IPS-18a (cell line): ENCODE measurements around the gene HS6ST3.

Experiments
- H3K27ac ChIP-seq: one replicate; pipeline ENCODE4 v1.5.1; 2013; ENCODE audit warnings: low read length
- H3K27me3 ChIP-seq: one replicate; pipeline ENCODE4 v1.6.1; 2013; ENCODE audit warnings: mild to moderate bottlenecking, low read length; ENCODE audit not compliant: control insufficient read depth, insufficient read depth
- H3K36me3 ChIP-seq: one replicate; pipeline ENCODE4 v1.6.1; 2013; ENCODE audit warnings: low read depth, low read length; ENCODE audit not compliant: control insufficient read depth
- H3K4me1 ChIP-seq: one replicate; pipeline ENCODE4 v1.6.1; 2013; ENCODE audit warnings: low read depth, low read length; ENCODE audit not compliant: control insufficient read depth
- H3K4me3 ChIP-seq: one replicate; pipeline ENCODE4 v1.5.1; 2013; ENCODE audit warnings: low read length
- H3K9ac ChIP-seq: one replicate; pipeline ENCODE4 v1.6.1; 2013; ENCODE audit warnings: mild to moderate bottlenecking, low read length, moderate library complexity
- H3K9me3 ChIP-seq: one replicate; pipeline ENCODE4 v1.6.1; 2013; ENCODE audit warnings: low read depth, low read length; ENCODE audit not compliant: control insufficient read depth

The HS6ST3 gene

GRCh38 chr13:96460609-96461008 is 370.7 kb downstream of the HS6ST3 start:
- H3K27me3 ChIP-seq: no peaks in the 10 kb centered on the region
- H3K9ac ChIP-seq: no peak overlapping the region
- no peaks in the 10 kb centered on the region for H3K36me3 ChIP-seq
- no peaks in the 10 kb centered on the region for H3K9me3 ChIP-seq
- no peaks in the 10 kb centered on the region for H3K4me1 ChIP-seq
- H3K4me3 ChIP-seq: no peak overlapping the region
- H3K27ac ChIP-seq: no peak overlapping the region

- Histone ChIP-seq H3K27ac (no peak overlapping the region), H3K36me3 (no peaks in the 10 kb centered on the region), H3K4me3 (no peak overlapping the region), H3K9me3 (no peaks in the 10 kb centered on the region), H3K9ac (no peak overlapping the region), H3K27me3 (peaks cover 8% of the 10 kb centered on the region), H3K4me1 (peaks cover 8% of the 10 kb centered on the region)
Observed at GRCh38 chr13:96473526-96474180, 383.7 kb downstream of the HS6ST3 start.

GRCh38 chr13:96474181-96474557 is 384.3 kb downstream of the HS6ST3 start:
- peaks cover 7% of the 10 kb centered on the region for H3K27me3 ChIP-seq
- no peaks in the 10 kb centered on the region for H3K36me3 ChIP-seq
- no peak overlapping the region for H3K27ac ChIP-seq
- H3K4me3 ChIP-seq: no peak overlapping the region
- H3K9ac ChIP-seq: no peak overlapping the region
- no peaks in the 10 kb centered on the region for H3K9me3 ChIP-seq
- H3K4me1 ChIP-seq: peaks cover 6% of the 10 kb centered on the region

- Histone ChIP-seq H3K27ac (no peak overlapping the region), H3K27me3 (no peaks in the 10 kb centered on the region), H3K4me1 (peaks cover 4% of the 10 kb centered on the region), H3K4me3 (no peak overlapping the region), H3K36me3 (no peaks in the 10 kb centered on the region), H3K9ac (no peak overlapping the region), H3K9me3 (no peaks in the 10 kb centered on the region)
Observed at GRCh38 chr13:96475103-96475502, 385.2 kb downstream of the HS6ST3 start.

GRCh38 chr13:96481482-96481881 is 391.6 kb downstream of the HS6ST3 start:
- no peaks in the 10 kb centered on the region for H3K27me3 ChIP-seq
- H3K27ac ChIP-seq: no peak overlapping the region
- H3K4me1 ChIP-seq: no peaks in the 10 kb centered on the region
- H3K9me3 ChIP-seq: no peaks in the 10 kb centered on the region
- H3K4me3 ChIP-seq: no peak overlapping the region
- H3K9ac ChIP-seq: no peak overlapping the region
- H3K36me3 ChIP-seq: no peaks in the 10 kb centered on the region

GRCh38 chr13:96490496-96490989 is 400.6 kb downstream of the HS6ST3 start:
- Histone ChIP-seq H3K27ac (no peak overlapping the region), H3K4me1 (no peaks in the 10 kb centered on the region), H3K4me3 (no peak overlapping the region), H3K9me3 (no peaks in the 10 kb centered on the region), H3K36me3 (no peaks in the 10 kb centered on the region), H3K9ac (no peak overlapping the region), H3K27me3 (no peaks in the 10 kb centered on the region)

- Histone ChIP-seq H3K36me3 (no peaks in the 10 kb centered on the region), H3K27me3 (no peaks in the 10 kb centered on the region), H3K4me3 (no peak overlapping the region), H3K27ac (no peak overlapping the region), H3K9me3 (no peaks in the 10 kb centered on the region), H3K4me1 (no peaks in the 10 kb centered on the region), H3K9ac (no peak overlapping the region)
Observed at GRCh38 chr13:96491103-96491502, 401.2 kb downstream of the HS6ST3 start.

- no peaks in the 10 kb centered on the region for H3K36me3 ChIP-seq
- H3K4me3 ChIP-seq: no peak overlapping the region
- H3K27ac ChIP-seq: no peak overlapping the region
- H3K4me1 ChIP-seq: no peaks in the 10 kb centered on the region
- H3K27me3 ChIP-seq: no peaks in the 10 kb centered on the region
- no peak overlapping the region for H3K9ac ChIP-seq
- H3K9me3 ChIP-seq: no peaks in the 10 kb centered on the region
Observed at GRCh38 chr13:96492766-96493165, 402.9 kb downstream of the HS6ST3 start.

- no peaks in the 10 kb centered on the region for H3K27me3 ChIP-seq
- no peak overlapping the region for H3K4me3 ChIP-seq
- H3K27ac ChIP-seq: no peak overlapping the region
- no peaks in the 10 kb centered on the region for H3K9me3 ChIP-seq
- no peaks in the 10 kb centered on the region for H3K36me3 ChIP-seq
- H3K9ac ChIP-seq: no peak overlapping the region
- H3K4me1 ChIP-seq: peaks cover 8% of the 10 kb centered on the region
Observed at GRCh38 chr13:96499656-96500055, 409.7 kb downstream of the HS6ST3 start.

GRCh38 chr13:96500953-96501352 is 411.0 kb downstream of the HS6ST3 start:
- Histone ChIP-seq H3K4me1 (peaks cover 8% of the 10 kb centered on the region), H3K27ac (no peak overlapping the region), H3K4me3 (no peak overlapping the region), H3K27me3 (no peaks in the 10 kb centered on the region), H3K9me3 (no peaks in the 10 kb centered on the region), H3K36me3 (no peaks in the 10 kb centered on the region), H3K9ac (no peak overlapping the region)

GRCh38 chr13:96503481-96503880 is 413.6 kb downstream of the HS6ST3 start:
- H3K27me3 ChIP-seq: no peaks in the 10 kb centered on the region
- no peak overlapping the region for H3K4me3 ChIP-seq
- peaks cover 8% of the 10 kb centered on the region for H3K4me1 ChIP-seq
- no peaks in the 10 kb centered on the region for H3K9me3 ChIP-seq
- H3K9ac ChIP-seq: no peak overlapping the region
- H3K36me3 ChIP-seq: no peaks in the 10 kb centered on the region
- H3K27ac ChIP-seq: no peak overlapping the region

GRCh38 chr13:96511587-96511986 is 421.7 kb downstream of the HS6ST3 start:
- H3K9ac ChIP-seq: no peak overlapping the region
- no peaks in the 10 kb centered on the region for H3K4me1 ChIP-seq
- no peaks in the 10 kb centered on the region for H3K36me3 ChIP-seq
- no peaks in the 10 kb centered on the region for H3K27me3 ChIP-seq
- no peak overlapping the region for H3K4me3 ChIP-seq
- no peak overlapping the region for H3K27ac ChIP-seq
- no peaks in the 10 kb centered on the region for H3K9me3 ChIP-seq
